HL-60/S4 treated with retinoic acid at 250 ng/mL for 4 days and 3 days (cell line): ENCODE results near the gene FYTTD1.

ENCODE experiments used
- in situ Hi-C: fragments of 300-500 bp; cut with MboI; formaldehyde crosslinking; loops from 2 replicates; pipeline ENCODE4 v1.7.0; 2022; ENCODE audit warnings: low sequenced_read_pairs

Gene FYTTD1

GRCh38 chr3:197833930-197834715 lies 84.4 kb downstream of the FYTTD1 start:
- in situ Hi-C loops, result no loop called here

- in situ Hi-C loops, result no loop called here
These were observed 85.8 kb downstream of the FYTTD1 start for GRCh38 chr3:197835509-197835908.

- in situ Hi-C loops, result no loop called here
These were observed 86.6 kb downstream of the FYTTD1 start for GRCh38 chr3:197836244-197836643.
